ENCODE data around the gene TIMM50.
A peak's percentile ranks its signal among the peaks of the same experiment; 100 is the strongest.

The TIMM50 gene

DNA sequence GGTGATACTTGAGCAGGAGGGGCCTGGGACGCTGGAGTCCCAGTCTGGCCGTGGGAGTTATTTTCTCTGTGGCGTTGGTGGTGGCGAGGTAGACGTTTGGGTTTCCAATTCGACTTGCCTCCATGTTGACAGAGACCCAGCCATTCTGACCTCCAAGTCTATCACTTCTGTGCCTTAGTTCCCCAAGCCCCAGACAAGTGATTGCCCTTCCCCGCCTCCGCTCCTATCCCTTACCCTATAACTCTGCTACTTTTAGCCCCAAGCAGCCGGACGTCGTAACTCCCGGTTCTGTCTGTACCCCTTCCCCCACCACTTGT is 549 bp downstream of the TIMM50 start:
- Histone ChIP-seq H3K36me3 (ENCODE audit: control insufficient read depth in 5 of 5, insufficient read depth in 5 of 5, low read length in 5 of 5) (peaks cover 3 to 28% (median 27%) of the 10 kb centered on the region in 5 donors), H3K4me3 (ENCODE audit: low read depth in 1 of 5, low read length in 5 of 5) (peak overlapping the region; percentile 86 to 99 (median 96)), H3K4me1 (ENCODE audit: control insufficient read depth in 5 of 5, insufficient read depth in 5 of 5, low read length in 5 of 5) (peaks cover 6 to 21% (median 20%) of the 10 kb centered on the region in 5 donors), H3K9me3 (ENCODE audit: control insufficient read depth in 5 of 5, low read length in 5 of 5) (no peaks in the 10 kb centered on the region), H3K27me3 (ENCODE audit: control insufficient read depth in 5 of 5, insufficient read depth in 4 of 5, low read length in 5 of 5) (no peaks in the 10 kb centered on the region), H3K27ac (ENCODE audit: low read depth, low read length) (peak overlapping the region; percentile 61), H3K9ac (ENCODE audit: low read length in 5 of 5) (peak overlapping the region; percentile 85 to 99 (median 89))

DNA sequence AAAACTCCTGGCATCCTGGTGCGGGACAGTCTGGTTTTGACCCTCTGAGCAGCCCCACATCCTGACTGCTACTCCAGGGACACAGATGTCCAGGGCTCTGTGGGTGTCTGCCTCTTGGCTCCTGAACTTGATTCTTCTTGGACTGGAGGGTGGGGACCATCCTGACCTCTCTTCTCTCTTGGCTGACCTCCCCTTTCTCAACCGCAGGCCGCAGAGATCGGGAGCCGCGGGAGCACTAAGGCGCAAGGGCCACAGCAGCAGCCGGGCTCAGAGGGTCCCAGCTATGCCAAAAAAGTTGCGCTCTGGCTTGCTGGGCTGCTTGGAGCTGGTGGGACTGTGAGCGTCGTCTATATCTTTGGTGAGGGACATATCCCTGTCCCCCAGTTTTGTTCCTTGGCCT is 1.0 kb downstream of the TIMM50 start:
- H3K27me3 ChIP-seq (ENCODE audit: control insufficient read depth in 5 of 5, insufficient read depth in 4 of 5, low read length in 5 of 5) = no peaks in the 10 kb centered on the region
- peak overlapping the region; percentile 86 to 99 (median 96) for H3K4me3 ChIP-seq (ENCODE audit: low read depth in 1 of 5, low read length in 5 of 5)
- peaks cover 6 to 21% (median 20%) of the 10 kb centered on the region in 5 donors for H3K4me1 ChIP-seq (ENCODE audit: control insufficient read depth in 5 of 5, insufficient read depth in 5 of 5, low read length in 5 of 5)
- H3K27ac ChIP-seq (ENCODE audit: low read depth, low read length) = peak overlapping the region; percentile 61
- peak overlapping the region; percentile 85 to 99 (median 89) for H3K9ac ChIP-seq (ENCODE audit: low read length in 5 of 5)
- no peaks in the 10 kb centered on the region for H3K9me3 ChIP-seq (ENCODE audit: control insufficient read depth in 5 of 5, low read length in 5 of 5)
- peaks cover 3 to 28% (median 27%) of the 10 kb centered on the region in 5 donors for H3K36me3 ChIP-seq (ENCODE audit: control insufficient read depth in 5 of 5, insufficient read depth in 5 of 5, low read length in 5 of 5)

DNA sequence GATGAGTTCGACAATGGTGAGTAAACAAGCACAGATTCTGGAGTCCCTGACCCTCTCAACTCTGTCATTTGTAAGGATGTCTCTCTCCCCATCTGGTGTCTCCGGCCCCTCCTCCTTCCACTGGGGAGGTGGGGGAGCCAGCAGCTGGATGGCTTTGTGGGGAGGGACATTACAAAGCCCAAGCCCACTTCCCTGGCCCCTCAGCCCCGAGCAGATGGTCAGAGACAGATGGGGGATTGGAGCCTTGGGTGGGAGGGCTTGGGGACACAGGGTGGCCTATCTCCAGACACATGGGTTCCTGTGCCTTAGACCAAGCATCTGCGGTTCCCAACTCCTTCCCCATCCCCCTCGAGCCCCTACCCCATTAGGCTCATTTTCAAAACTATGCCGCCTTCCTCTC is 2.5 kb downstream of the TIMM50 start:
- no peak overlapping the region for H3K4me3 ChIP-seq (ENCODE audit: low read depth in 1 of 5, low read length in 5 of 5)
- H3K4me1 ChIP-seq (ENCODE audit: control insufficient read depth in 5 of 5, insufficient read depth in 5 of 5, low read length in 5 of 5) = peaks cover 6 to 21% (median 20%) of the 10 kb centered on the region in 5 donors
- H3K9me3 ChIP-seq (ENCODE audit: control insufficient read depth in 5 of 5, low read length in 5 of 5) = no peaks in the 10 kb centered on the region
- no peak overlapping the region for H3K9ac ChIP-seq (ENCODE audit: low read length in 5 of 5)
- no peak overlapping the region for H3K27ac ChIP-seq (ENCODE audit: low read depth, low read length)
- H3K36me3 ChIP-seq (ENCODE audit: control insufficient read depth in 5 of 5, insufficient read depth in 5 of 5, low read length in 5 of 5) = peaks cover 3 to 37% (median 35%) of the 10 kb centered on the region in 5 donors
- H3K27me3 ChIP-seq (ENCODE audit: control insufficient read depth in 5 of 5, insufficient read depth in 4 of 5, low read length in 5 of 5) = no peaks in the 10 kb centered on the region

DNA sequence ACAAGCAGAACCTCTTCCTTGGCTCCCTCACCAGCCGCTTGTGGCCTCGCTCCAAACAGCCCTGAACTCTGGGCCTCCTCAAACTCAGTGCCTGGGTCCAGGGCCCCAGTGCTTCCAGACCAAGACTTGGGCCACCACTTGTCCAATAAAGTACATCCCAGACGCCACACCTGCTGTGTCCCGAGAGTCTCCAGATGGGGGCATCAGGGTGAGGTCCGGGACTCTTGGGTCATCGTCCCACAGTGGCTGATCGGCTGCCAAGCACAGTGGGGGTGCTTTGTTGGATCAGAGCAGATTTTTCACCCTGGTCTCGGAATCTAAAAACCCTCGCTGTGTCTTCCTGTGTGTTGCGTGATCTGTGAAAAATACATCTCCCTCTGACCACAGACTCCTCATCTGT is 9.1 kb downstream of the TIMM50 start:
- no peaks in the 10 kb centered on the region for H3K9me3 ChIP-seq (ENCODE audit: control insufficient read depth in 5 of 5, low read length in 5 of 5)

DNA sequence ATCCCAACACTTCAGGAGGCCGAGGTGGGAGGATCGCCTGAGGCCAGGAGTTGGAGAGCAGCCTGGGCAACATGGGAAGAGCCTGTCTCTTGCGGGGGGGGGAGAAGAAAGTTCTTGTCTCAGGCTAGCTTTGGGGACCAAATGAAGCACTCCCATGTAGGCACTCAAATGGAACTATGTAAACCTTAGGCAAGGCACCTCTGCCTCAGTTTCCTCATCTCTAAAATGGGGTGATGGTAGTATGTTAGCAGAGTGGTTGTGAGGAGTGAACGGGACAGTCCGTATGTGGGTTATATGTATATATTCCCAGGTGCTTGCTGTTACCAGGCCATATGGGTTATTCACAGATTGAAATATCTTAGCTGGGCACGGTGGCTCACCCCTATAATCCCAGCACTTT is 11.6 kb downstream of the TIMM50 start:
- H3K4me1 ChIP-seq (ENCODE audit: control insufficient read depth in 5 of 5, insufficient read depth in 5 of 5, low read length in 5 of 5) = no peaks in the 10 kb centered on the region
- H3K9me3 ChIP-seq (ENCODE audit: control insufficient read depth in 5 of 5, low read length in 5 of 5) = no peaks in the 10 kb centered on the region
- H3K36me3 ChIP-seq (ENCODE audit: control insufficient read depth in 5 of 5, insufficient read depth in 5 of 5, low read length in 5 of 5) = peaks cover 0 to 48% (median 31%) of the 10 kb centered on the region in 5 donors
- no peak overlapping the region for H3K27ac ChIP-seq (ENCODE audit: low read depth, low read length)
- H3K27me3 ChIP-seq (ENCODE audit: control insufficient read depth in 5 of 5, insufficient read depth in 4 of 5, low read length in 5 of 5) = peaks cover 5 to 9% (median 7%) of the 10 kb centered on the region in 5 donors
- no peak overlapping the region for H3K9ac ChIP-seq (ENCODE audit: low read length in 5 of 5)
- H3K4me3 ChIP-seq (ENCODE audit: low read depth in 1 of 5, low read length in 5 of 5) = no peak overlapping the region

More for the DNA sequence above, 9.1 kb downstream of the TIMM50 start:
- no peak overlapping the region for H3K4me3 ChIP-seq (ENCODE audit: low read depth in 1 of 5, low read length in 5 of 5)
- no peak overlapping the region for H3K27ac ChIP-seq (ENCODE audit: low read depth, low read length)
- H3K36me3 ChIP-seq (ENCODE audit: control insufficient read depth in 5 of 5, insufficient read depth in 5 of 5, low read length in 5 of 5) = peaks cover 3 to 69% (median 53%) of the 10 kb centered on the region in 5 donors
- no peaks in the 10 kb centered on the region for H3K27me3 ChIP-seq (ENCODE audit: control insufficient read depth in 5 of 5, insufficient read depth in 4 of 5, low read length in 5 of 5)
- H3K4me1 ChIP-seq (ENCODE audit: control insufficient read depth in 5 of 5, insufficient read depth in 5 of 5, low read length in 5 of 5) = no peaks in the 10 kb centered on the region
- no peak overlapping the region for H3K9ac ChIP-seq (ENCODE audit: low read length in 5 of 5)

DNA sequence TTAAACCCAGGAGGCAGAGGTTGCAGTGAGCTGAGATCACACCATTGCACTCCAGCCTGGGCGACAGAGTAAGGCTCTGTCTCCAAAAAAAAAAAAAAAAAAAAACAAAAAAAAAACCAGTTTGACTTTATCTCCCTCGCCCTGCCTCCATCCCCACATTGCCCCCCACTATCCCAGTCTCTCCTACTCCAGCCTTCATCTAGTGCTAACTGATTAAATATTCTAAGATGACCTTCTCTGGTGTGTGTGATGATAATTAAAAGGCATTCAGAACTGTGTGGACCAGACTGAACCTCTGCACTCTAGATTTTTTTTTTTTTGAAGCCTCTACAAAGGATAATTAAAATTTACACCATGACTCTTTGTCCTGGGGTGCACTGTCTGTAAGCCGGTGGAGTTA is 12.2 kb downstream of the TIMM50 start:
- no peaks in the 10 kb centered on the region for H3K9me3 ChIP-seq (ENCODE audit: control insufficient read depth in 5 of 5, low read length in 5 of 5)
- no peak overlapping the region for H3K4me3 ChIP-seq (ENCODE audit: low read depth in 1 of 5, low read length in 5 of 5)
- H3K27me3 ChIP-seq (ENCODE audit: control insufficient read depth in 5 of 5, insufficient read depth in 4 of 5, low read length in 5 of 5) = peaks cover 7 to 14% (median 13%) of the 10 kb centered on the region in 5 donors
- no peak overlapping the region for H3K27ac ChIP-seq (ENCODE audit: low read depth, low read length)
- H3K9ac ChIP-seq (ENCODE audit: low read length in 5 of 5) = no peak overlapping the region
- peaks cover 0 to 2% (median 2%) of the 10 kb centered on the region in 5 donors for H3K4me1 ChIP-seq (ENCODE audit: control insufficient read depth in 5 of 5, insufficient read depth in 5 of 5, low read length in 5 of 5)
- peaks cover 0 to 45% (median 30%) of the 10 kb centered on the region in 5 donors for H3K36me3 ChIP-seq (ENCODE audit: control insufficient read depth in 5 of 5, insufficient read depth in 5 of 5, low read length in 5 of 5)

DNA sequence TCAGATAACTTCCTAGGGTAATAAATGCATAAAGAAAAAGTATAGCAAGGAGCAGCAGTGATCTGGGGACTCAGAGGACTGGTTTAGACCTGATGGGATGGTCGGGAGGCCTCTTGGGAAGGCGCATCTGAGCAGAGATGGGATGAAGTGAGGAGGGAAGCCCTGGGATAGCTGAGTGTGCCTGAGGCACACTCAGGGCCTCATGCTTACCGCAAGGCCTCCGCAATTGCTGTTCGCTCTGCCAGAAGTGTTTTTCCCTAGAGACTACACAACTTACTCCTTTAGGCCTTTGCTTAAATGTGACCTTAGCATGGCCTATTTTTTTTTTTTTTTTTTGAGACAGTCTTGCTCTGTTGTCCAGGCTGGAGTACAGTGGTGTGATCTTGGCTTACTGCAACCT is 14.0 kb downstream of the TIMM50 start:
- Histone ChIP-seq H3K9me3 (ENCODE audit: control insufficient read depth in 5 of 5, low read length in 5 of 5) (no peaks in the 10 kb centered on the region), H3K4me1 (ENCODE audit: control insufficient read depth in 5 of 5, insufficient read depth in 5 of 5, low read length in 5 of 5) (peaks cover 0 to 18% (median 16%) of the 10 kb centered on the region in 5 donors), H3K27me3 (ENCODE audit: control insufficient read depth in 5 of 5, insufficient read depth in 4 of 5, low read length in 5 of 5) (peaks cover 24 to 30% (median 29%) of the 10 kb centered on the region in 5 donors), H3K36me3 (ENCODE audit: control insufficient read depth in 5 of 5, insufficient read depth in 5 of 5, low read length in 5 of 5) (peaks cover 0 to 26% (median 11%) of the 10 kb centered on the region in 5 donors), H3K4me3 (ENCODE audit: low read depth in 1 of 5, low read length in 5 of 5) (no peak overlapping the region), H3K27ac (ENCODE audit: low read depth, low read length) (no peak overlapping the region), H3K9ac (ENCODE audit: low read length in 5 of 5) (no peak overlapping the region)

DNA sequence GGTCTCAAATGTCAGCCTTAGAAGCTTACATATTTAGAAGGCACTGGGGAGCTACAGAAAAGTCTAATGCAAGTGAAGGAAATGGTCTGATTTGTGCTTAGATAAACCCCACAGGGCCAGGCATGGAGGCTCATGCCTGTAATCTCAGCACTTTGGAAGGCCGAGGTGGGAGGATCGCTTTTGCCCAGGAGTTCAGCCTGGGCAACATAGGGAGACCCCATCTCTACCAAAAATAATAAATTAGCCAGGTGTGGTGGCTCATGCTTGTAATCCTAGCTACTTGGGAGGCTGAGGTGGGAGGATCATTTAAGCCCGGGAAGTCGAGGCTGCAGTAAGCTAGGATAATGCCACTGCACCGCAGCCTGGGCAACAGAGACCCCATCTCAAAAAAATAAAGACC is 15.4 kb downstream of the TIMM50 start:
- Histone ChIP-seq H3K27ac (ENCODE audit: low read depth, low read length) (no peak overlapping the region), H3K4me1 (ENCODE audit: control insufficient read depth in 5 of 5, insufficient read depth in 5 of 5, low read length in 5 of 5) (peaks cover 0 to 18% (median 16%) of the 10 kb centered on the region in 5 donors), H3K9me3 (ENCODE audit: control insufficient read depth in 5 of 5, low read length in 5 of 5) (no peaks in the 10 kb centered on the region), H3K27me3 (ENCODE audit: control insufficient read depth in 5 of 5, insufficient read depth in 4 of 5, low read length in 5 of 5) (peaks cover 31 to 41% (median 37%) of the 10 kb centered on the region in 5 donors), H3K4me3 (ENCODE audit: low read depth in 1 of 5, low read length in 5 of 5) (no peak overlapping the region), H3K9ac (ENCODE audit: low read length in 5 of 5) (no peak overlapping the region), H3K36me3 (ENCODE audit: control insufficient read depth in 5 of 5, insufficient read depth in 5 of 5, low read length in 5 of 5) (peaks cover 0 to 13% (median 3%) of the 10 kb centered on the region in 5 donors)

DNA sequence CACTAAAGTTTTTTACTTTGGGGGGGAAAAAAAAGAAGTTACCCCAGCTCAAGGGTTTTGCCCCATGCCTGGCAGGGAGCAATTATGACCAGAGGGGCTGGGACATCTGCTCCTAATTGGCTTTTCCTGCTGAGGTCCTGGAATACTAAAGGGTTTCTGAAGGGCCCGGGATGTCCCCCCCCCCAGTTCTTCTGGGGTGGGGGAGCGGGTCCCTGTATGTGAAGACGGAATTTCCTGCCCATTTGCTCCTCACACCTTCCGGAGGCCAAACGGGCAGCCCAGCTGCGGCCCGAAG is 17.0 kb downstream of the TIMM50 start:
- Histone ChIP-seq H3K27me3 (ENCODE audit: control insufficient read depth in 5 of 5, insufficient read depth in 4 of 5, low read length in 5 of 5) (peaks cover 31 to 45% (median 38%) of the 10 kb centered on the region in 5 donors), H3K9me3 (ENCODE audit: control insufficient read depth in 5 of 5, low read length in 5 of 5) (peaks cover 0 to 4% (median 0%) of the 10 kb centered on the region in 5 donors), H3K27ac (ENCODE audit: low read depth, low read length) (no peak overlapping the region), H3K4me3 (ENCODE audit: low read depth in 1 of 5, low read length in 5 of 5) (peak overlapping the region in 2 of 5 donors; percentile 13 to 38), H3K9ac (ENCODE audit: low read length in 5 of 5) (no peak overlapping the region), H3K4me1 (ENCODE audit: control insufficient read depth in 5 of 5, insufficient read depth in 5 of 5, low read length in 5 of 5) (peaks cover 0 to 20% (median 16%) of the 10 kb centered on the region in 5 donors), H3K36me3 (ENCODE audit: control insufficient read depth in 5 of 5, insufficient read depth in 5 of 5, low read length in 5 of 5) (no peaks in the 10 kb centered on the region)

DNA sequence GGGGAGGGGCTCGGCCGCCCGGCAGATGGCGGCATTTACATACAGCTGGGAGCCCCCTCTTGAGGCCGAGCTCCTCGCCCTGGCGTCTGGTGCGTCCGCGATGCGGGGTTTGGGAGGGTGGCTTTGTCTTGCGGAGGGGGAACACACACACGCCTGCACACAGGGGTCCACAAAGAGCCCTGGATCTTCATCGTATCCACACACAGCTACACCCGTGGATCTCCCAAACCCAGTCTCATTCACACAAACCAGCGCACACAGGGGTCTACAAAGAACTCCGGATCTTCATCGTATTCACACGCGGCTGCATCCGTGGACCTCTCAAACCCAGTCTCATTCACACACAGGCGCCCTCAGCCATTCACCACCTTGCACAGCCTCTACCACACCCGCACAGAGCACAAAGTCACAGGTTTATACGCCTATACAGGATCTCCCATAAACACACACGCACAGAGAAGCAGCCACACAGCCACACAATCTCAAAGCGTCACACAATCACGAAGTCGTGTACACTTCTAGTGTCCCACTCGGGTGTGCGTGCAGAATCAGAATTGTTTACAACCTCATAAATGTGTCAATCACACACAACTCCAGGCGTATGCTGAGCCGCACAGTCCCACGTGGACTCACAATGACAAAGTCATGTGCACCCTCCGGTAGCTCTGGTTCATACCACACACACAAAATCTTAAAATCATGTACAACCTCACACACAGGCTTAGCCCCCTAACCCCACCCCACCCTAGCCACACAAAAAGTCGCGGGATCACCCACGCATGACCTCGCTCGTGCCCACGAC is 17.6 kb downstream of the TIMM50 start:
- Histone ChIP-seq H3K9ac (ENCODE audit: low read length in 5 of 5) (no peak overlapping the region), H3K9me3 (ENCODE audit: control insufficient read depth in 5 of 5, low read length in 5 of 5) (peaks cover 0 to 4% (median 0%) of the 10 kb centered on the region in 5 donors), H3K36me3 (ENCODE audit: control insufficient read depth in 5 of 5, insufficient read depth in 5 of 5, low read length in 5 of 5) (no peaks in the 10 kb centered on the region), H3K27ac (ENCODE audit: low read depth, low read length) (no peak overlapping the region), H3K27me3 (ENCODE audit: control insufficient read depth in 5 of 5, insufficient read depth in 4 of 5, low read length in 5 of 5) (peaks cover 31 to 45% (median 41%) of the 10 kb centered on the region in 5 donors), H3K4me1 (ENCODE audit: control insufficient read depth in 5 of 5, insufficient read depth in 5 of 5, low read length in 5 of 5) (peaks cover 0 to 26% (median 19%) of the 10 kb centered on the region in 5 donors), H3K4me3 (ENCODE audit: low read depth in 1 of 5, low read length in 5 of 5) (peak overlapping the region in 4 of 5 donors; percentile 13 to 40 (median 28))
